Activated CD8-positive, alpha-beta memory T cell treated with anti-CD3 and anti-CD28 coated beads for 1 hour (primary cell): ENCODE measurements around the gene IRGQ.
"Not testable (repeated sequence)": the region's sequence is repeated elsewhere in the genome, so short reads cannot be mapped to it uniquely, and the experiment has no call there.

Experiments used
- DNase-seq, 2 donors: peaks; one replicate each; pipeline ENCODE4 v3.0.0-alpha.2; 2020; ENCODE audit warnings: low read depth in 1 of 2; ENCODE audit errors: extremely low read depth in 1 of 2

The IRGQ gene, protein sequence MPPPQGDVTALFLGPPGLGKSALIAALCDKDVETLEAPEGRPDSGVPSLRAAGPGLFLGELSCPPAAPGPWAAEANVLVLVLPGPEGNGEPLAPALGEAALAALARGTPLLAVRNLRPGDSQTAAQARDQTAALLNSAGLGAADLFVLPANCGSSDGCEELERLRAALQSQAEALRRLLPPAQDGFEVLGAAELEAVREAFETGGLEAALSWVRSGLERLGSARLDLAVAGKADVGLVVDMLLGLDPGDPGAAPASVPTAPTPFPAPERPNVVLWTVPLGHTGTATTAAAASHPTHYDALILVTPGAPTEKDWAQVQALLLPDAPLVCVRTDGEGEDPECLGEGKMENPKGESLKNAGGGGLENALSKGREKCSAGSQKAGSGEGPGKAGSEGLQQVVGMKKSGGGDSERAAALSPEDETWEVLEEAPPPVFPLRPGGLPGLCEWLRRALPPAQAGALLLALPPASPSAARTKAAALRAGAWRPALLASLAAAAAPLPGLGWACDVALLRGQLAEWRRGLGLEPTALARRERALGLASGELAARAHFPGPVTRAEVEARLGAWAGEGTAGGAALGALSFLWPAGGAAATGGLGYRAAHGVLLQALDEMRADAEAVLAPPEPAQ

GRCh38 chr19:43595999-43596841, at the start of gene IRGQ, which contains the start of gene ZNF576:
Gene IRGQ (minus strand): TSS chr19:43596134. CDS start chr19:43595338, 796 bp downstream.
Gene ZNF576 (plus strand): TSS chr19:43596595. CDS start chr19:43597109, 514 bp downstream.
- DNase-seq = peak; percentile 100

GRCh38 chr19:43644181-43644580, 48.2 kb upstream of the IRGQ start:
- no peak for DNase-seq

DNA sequence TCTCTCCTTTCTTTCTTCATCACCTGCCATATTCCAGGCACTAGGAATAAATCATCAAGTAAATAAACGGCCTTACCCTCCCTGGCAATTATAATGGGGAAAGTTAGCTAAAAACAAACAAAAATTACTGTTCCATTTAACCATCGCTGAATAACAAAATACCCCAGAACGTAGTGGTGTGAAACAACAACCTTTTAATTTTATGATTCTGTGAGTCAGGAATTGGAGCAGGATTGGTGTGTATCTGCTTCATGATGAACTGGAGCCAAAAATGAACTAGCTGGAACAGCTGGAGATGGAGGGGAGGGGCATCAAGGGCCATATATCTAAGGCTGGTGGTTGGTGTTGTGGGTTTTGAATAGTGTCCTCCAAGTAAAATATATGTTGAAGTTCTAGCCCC, 47.4 kb upstream of the IRGQ start:
- DNase-seq = no peak

DNA sequence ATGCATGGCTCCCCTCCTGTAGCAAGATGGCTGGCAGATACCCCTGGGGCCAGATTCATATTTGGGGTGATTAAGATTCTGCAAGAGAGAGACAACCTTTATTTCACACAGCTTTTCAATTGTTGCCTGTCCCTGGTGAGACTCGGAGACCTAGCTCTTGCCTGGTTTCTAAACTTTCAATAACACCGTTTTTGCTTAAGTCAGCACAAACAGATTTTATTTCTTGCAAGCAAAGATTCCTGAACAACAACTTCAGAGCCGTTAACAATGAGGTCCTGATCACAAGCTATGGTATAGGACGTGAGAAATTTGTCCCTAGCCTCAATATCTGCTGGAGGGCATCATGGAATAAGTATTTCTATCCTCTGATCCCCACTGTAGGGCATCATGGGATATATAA, 46.6 kb upstream of the IRGQ start:
- no peak for DNase-seq

DNA sequence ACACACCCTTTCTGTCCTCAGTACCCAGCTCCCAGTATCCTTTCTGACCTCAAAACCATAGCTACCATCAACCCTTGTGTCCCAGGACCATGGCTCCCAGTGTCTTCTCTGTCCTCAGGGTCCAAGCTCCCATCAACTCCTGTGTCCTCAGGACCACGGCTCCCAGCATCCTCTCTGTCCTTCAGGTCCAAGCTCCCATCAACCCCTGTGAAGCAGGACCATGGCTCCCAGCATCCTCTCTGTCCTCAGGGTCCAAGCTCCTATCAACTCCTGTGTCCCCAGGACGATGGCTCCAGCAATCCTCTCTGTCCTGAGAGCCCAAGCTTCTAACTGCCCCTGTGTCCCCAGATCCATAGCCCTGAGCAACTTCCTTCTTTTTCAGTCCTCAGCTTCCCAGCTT, 45.4 kb upstream of the IRGQ start:
- DNase-seq = no peak

DNA sequence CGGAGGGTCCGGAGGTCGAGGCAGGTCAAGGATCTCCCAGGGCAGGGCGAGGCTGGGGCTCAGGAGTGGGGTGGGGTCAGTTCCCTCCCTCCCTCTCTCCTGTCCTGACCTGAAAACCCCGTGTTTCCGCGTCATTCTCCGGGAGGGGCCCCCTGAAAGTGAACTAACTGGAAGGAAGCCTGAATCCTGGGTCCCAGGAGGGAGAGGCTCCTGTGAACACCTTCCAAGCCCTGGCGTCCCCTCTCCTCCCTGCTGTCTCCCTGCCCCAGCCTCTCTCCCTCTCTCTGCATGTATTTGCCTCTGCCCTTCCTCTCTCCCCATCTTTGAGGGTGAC, 44.5 kb upstream of the IRGQ start:
- DNase-seq = no peak

GRCh38 chr19:43639519-43640423, 43.8 kb upstream of the IRGQ start, which contains the start of gene CADM4:
Gene CADM4 (minus strand): TSS chr19:43639850. CDS start chr19:43639790, 60 bp downstream.
- peak in 1 of 2 donors; percentile 35 for DNase-seq

DNA sequence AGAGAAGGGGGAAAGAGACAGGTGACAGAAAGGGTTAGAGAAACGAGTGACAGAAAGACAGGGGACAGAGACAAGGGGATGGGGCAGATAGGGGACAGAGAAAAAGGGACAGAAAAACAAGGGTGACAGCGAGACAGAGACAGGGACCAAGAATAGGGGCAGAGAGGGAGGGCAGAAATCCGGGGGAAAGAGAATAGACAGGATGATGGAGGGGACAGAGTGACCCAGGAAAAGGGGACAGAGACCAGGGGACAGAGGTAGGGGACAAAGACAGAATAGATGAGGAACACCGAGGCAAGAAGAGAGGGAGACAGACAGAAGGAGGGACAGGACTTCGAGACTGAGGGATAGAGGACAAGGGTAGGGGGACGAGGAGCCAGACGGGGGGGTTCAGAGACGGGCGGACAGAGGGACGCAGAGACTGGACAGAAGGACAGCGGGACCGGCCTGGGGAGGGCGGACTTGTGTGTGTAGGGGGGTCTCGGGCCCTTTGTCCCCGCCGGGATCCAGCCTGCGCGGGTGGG, 43.1 kb upstream of the IRGQ start:
- no peak for DNase-seq

DNA sequence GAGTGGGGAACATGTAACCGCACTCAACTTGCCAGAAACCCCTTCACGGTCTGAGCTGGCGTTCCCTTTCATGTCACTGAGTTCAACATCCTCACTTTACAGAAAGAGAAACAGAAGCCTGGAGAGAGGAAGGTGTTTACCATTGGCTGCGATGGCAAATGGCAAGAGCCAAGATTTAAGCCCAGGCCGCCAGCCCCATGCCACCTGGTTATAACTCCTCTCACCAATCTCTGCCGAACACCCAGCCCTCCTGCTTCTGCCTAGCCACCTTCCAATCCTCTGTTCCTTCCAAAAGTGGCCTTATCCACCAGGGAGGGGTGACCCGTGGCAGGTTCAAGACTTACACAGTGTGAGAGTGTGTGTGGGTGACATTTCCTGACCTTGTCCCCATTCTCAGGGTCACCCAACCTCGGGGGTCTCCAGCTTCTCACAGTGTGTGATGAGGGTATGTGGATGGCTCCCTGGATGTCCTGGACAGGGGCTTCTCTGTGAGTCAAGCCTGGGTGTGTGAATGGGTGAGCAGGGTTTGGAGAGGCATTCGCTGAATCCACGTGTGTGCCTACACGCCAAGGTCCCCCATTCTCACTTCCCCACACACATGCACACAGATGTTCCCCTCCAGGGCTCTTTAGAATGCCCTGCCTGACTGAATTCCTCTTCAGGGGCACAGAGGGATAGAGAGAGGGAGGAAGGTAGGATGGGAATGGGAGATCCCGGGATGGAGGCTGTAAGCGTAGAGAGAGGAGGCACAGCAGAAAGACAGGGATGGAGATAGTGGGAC, 42.5 kb upstream of the IRGQ start:
- DNase-seq = no peak

DNA sequence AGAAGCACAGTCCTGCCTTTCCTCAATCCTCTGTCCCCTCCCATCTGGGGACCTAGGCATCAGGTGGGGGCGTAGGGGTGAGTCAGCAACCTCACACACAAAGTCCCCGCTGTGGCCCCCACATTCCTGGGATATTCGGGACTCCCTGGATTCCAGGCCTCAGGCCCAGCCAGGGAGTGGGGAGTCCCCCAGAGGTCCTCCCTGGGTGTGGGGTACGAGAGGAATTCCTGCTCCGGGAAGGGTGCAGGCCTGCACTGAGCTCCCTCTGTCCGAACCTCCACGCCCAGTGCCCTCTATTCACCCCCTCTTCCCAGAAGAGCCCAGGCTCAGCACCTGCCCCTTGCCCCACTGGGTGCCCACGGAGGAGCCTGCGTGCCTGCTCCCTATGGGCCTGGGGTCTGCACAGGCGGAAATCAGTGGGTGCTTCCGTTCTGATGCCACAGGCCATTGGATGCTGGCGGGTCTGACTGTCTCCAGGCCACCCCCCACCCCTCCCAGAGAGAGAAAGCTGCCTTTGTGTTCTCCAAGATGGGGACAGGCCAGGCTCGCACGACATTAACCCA, 40.3 kb upstream of the IRGQ start:
- DNase-seq = no peak

- not testable (repeated sequence) for DNase-seq
Measured at GRCh38 chr19:43635561-43635940, 39.6 kb upstream of the IRGQ start.

DNA sequence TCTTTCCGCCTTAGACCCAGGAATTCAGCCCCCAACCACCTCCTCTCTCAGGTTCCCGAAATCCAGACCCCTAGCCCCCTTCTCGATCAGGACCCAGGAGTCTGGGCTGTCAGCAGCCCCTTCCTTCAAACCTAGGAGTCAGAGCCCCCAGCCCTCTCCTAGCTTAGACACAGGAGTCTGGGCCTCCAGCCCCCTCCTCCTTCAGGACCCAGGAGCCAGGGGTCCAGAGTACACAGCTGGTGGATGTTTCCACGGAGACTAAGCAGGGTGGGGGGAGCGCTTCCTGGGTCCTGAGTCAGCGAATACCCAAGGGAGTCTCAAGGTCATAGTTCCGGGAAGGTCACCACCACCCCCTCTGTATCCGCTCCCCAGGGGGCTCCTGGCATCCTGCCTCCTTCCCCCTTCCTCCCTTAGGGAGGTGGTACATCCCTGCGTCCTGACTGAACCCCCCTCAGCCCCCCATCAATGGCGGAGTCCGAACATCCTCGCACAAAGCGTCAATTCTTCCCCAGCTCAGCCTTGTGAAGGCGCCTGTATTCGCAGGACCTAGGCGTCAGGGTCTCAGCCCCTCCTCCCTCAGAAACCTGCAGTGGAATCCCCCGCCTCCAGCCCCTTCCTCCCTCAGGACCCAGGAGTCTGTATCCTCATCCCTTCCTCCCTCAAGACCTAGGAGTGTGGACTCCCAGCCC, 39.1 kb upstream of the IRGQ start:
- DNase-seq = no peak

- DNase-seq = no peak
Measured at GRCh38 chr19:43634506-43634871, 38.6 kb upstream of the IRGQ start.

GRCh38 chr19:43634068-43634467, 38.1 kb upstream of the IRGQ start:
- no peak for DNase-seq

GRCh38 chr19:43633520-43633919, 37.6 kb upstream of the IRGQ start:
- no peak for DNase-seq

GRCh38 chr19:43631491-43631890, 35.6 kb upstream of the IRGQ start:
- no peak for DNase-seq

DNA sequence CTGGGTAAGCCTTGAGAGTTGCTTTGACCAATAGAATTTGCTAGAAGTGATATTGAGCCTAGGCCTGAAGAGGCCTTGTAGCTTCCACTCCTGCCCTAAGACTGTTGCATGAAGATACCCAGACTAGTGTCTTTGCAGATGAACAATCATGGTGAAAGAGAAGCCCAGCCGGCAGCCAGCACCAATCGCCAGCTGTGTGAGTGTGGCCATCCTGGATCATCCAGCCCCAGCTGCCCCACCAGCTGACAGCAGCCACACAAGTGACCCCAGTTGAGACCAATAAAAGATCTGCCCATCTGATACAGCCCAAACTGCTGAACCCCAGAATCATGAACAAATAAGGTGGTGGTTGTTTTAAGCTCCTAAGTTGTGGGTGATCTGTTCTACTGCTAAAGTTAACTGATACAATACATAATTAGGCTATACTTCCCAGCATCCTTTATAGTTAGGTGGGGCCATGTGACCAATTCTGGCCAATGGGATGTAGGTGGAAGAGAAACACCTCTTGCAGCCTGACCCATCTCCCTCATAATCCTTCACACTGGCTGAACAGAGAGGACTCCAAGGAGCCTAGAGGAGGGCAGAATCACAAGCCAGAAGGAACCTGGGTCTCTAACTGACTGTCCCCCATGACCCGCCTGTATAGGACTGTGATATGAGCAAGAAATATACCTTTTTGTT, 32.9 kb upstream of the IRGQ start:
- no peak for DNase-seq

DNA sequence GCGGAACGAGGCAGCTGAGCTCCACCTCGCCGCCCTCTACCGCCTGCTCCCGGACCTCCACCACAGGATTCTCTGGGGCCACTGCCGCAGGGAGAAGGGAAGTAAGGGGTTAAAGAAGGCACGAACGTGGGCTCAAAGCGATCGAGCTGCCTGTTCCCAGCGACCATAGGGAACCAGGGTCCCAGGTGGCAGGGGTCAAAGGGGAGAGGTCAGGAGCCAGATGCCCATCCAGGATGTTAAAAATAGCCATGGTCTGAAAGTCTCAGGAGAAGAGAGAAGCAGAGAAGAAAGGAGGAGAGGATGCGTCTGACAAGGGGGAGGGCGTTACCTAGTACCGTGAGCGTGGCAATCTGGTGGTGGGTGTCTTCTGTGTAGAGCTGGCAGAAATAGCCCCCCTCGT, 30.9 kb upstream of the IRGQ start:
- no peak for DNase-seq
